ENCODE data around the gene UFSP2.
"Not testable (repeated sequence)": the region's sequence is repeated elsewhere in the genome, so short reads cannot be mapped to it uniquely, and the experiment has no call there.

Gene UFSP2

DNA sequence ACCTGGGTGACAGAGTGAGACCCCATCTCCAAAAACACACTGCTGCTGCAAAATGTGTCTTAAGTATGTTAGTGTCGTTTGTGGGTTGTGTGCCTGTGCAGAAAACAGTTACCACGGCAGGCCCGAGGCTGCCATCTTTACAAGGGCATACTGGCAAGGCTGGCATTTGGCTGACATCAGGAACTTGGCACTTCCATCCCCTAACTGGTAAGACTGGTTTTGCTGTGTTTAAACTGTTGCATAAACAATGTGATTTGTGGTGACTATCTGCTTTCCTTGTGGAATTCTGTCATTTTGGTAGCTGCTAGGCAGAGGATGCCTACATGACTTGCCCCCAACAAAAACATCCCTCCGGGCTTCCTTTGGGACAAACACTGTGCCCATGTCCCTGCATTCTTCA lies 42.3 kb downstream of the UFSP2 start:
- DNase-seq (ENCODE audit: low read depth), result no peak

GRCh38 chr4:185382754-185383153 lies 43.0 kb downstream of the UFSP2 start:
- no peak for DNase-seq (ENCODE audit: low read depth)

- no peak for DNase-seq (ENCODE audit: low read depth)
Observed at GRCh38 chr4:185381288-185382196, 44.2 kb downstream of the UFSP2 start.

- DNase-seq (ENCODE audit: low read depth), result no peak
Observed at GRCh38 chr4:185380320-185380719, 45.4 kb downstream of the UFSP2 start.

DNA sequence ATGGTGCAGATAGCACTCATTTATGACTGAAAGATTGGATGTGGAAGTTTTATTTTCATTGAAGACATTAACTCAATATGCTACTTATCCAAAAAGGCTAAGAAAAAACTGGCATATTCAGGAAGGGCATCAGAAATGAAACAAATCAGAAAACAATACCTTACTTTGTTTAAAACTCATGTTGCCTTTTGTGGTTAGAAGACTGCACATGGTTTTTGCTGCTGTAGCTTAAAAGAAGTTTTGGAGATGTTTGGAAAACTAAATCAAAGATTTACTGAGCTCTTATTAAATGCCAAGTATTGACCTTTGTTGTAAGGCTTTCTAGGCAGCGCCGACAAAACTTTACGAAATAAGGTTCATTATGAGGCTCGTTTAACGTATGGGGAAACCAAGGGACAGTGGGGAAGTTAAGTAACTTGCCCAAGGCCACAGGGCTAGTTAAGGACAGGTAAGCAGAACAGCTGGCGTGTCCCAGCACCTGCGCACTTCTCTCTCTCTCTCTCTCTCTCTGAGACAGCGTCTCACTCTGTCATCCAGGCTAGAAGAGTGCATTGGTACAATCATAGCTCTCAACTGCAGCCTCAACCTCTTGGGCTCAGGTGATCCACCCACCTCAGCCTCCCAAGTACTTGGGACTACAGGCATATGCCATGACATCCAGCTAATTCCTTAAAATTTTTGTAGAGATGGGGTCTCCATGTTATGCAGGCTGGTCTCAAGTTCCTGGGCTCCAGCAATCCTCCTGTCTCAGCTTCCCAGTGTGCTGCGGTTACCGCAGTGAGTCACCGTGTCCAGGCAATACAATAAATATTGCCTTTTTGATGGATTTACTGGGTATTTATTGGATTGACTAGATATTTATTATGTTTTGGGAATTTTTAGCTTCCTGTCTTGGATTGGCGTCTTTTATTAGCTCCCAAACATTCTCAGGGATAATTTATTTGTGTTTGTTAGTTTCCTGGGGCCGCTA lies 46.2 kb downstream of the UFSP2 start:
- no peak for DNase-seq (ENCODE audit: low read depth)

DNA sequence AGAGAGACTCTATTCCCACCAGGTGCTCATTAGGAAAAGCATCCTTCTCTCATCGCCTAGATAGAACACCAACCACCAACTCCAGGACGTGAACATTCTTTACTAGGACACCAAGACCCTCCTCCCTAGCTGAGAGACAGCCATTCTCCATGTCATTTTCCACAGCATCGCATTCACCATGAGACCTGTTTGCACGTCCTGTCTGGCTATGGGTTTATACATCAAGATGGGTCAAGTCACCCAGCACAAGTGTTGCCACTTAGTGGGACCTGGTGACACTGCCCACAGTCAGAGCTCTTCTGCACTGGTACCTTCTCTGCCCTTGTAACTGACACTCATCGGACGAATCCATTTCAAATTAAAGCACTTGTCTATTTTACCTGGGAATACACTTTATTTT lies 47.5 kb downstream of the UFSP2 start:
- no peak for DNase-seq (ENCODE audit: low read depth)

DNA sequence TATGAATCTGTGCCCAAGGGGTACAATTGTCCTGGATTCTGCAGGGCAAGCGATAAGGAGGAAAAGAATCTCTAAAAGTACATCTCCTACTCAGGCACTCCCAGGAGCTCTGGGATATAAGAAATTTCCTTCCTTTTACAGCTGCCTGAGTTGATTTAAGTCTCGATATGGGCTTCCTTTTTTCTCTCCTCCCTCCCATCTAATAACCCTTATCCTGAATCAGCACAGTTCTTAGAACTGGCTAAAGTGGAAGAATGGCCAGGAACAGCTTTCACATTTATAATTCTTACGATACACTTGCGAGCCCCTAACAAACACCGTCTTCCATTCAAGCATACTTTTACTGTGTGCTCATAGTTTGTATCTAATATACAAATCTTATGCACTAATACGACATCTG lies 51.2 kb downstream of the UFSP2 start:
- DNase-seq (ENCODE audit: low read depth), result no peak

GRCh38 chr4:185374027-185374426 lies 51.7 kb downstream of the UFSP2 start:
- DNase-seq (ENCODE audit: low read depth), result no peak

GRCh38 chr4:185371702-185372101 lies 54.1 kb downstream of the UFSP2 start:
- no peak for DNase-seq (ENCODE audit: low read depth)

DNA sequence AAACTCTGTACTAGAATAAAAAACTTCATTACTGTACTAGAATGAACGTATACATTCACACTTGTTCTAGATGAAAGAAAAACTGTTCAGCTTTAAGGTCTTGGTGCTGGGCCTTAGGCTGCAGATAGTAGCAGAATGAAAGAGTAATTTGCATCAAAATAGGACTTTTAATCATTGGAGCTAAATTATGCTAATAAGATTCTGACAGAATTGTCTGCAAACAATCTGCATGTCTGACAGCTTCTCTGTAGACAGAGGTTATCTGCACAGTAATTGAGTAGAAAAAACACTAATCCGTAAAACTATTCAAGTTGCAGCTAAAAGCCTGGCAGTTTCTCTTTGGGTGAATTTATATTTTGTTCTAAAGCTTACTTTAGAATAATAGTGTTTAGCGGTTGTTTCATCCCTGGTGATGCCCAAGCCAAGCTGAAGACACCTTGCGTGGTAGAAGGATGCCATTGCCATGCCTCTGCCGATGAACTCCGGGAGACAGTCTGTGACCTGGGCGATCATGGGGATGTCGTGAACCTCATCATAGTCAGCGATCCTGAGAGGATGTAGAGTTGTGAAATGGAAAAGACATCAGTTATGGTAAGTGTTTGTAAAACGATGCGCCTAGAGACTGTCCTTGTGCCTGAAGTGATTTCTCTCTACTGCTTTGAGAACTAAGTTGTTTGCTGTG lies 55.4 kb downstream of the UFSP2 start:
- DNase-seq (ENCODE audit: low read depth), result no peak

DNA sequence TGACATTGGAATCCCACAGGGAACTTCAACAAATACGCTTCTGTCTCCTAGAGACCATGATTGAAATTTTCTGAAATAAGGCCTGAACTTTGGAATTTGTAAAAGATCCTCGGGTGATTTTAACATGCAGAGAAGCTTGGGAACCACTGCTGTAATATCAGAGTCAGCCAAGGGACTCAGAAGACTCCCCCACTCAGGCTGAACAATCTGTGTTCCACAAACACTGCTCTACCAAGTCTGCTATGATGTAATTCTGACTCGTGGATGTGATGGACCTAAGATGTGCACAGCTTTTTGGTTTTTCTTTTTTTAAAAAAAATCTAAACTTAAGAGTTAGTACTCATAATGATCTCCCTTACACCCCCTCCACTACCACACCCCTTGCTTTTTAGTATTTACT lies 56.0 kb downstream of the UFSP2 start:
- DNase-seq (ENCODE audit: low read depth), result no peak

GRCh38 chr4:185364886-185365285 lies 60.9 kb downstream of the UFSP2 start:
- no peak for DNase-seq (ENCODE audit: low read depth)

DNA sequence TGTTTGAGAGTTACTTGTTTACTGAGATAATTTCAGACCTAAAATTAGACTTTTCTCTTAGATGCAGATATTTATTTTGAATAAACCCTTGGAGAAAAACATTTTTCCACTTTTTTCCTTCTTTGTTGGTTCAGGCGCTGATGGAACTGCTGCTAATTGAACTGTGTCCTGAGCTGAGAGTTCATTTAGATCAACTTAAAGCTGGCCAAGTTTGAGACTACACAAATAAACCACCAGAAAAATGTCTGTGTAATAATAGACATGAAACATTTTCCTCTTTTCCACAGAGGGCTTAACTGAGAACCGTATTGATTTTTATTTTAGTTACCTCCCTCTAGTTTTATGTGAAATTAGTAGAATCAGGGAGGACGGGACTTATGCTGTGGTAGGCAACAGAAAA lies 62.5 kb downstream of the UFSP2 start:
- no peak for DNase-seq (ENCODE audit: low read depth)

DNA sequence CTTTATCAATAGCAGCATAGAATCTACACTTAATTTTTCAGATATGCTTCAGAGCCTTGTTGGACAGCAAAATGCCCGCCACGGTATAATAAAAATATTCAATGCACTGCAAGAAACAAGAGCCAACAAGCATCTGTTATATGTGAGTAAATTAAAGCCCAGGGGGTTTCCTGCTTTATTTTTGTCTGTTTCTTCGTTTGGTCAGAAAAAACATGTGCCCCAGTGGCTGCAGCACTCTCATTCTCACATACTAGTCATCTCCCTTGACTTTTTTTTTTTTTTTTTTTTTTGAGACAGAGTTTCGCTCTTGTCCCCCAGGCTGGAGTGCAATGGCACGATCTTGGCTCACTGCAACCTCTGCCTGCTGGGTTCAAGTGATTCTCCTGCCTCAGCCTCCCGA lies 63.2 kb downstream of the UFSP2 start:
- DNase-seq (ENCODE audit: low read depth), result not testable (repeated sequence)

DNA sequence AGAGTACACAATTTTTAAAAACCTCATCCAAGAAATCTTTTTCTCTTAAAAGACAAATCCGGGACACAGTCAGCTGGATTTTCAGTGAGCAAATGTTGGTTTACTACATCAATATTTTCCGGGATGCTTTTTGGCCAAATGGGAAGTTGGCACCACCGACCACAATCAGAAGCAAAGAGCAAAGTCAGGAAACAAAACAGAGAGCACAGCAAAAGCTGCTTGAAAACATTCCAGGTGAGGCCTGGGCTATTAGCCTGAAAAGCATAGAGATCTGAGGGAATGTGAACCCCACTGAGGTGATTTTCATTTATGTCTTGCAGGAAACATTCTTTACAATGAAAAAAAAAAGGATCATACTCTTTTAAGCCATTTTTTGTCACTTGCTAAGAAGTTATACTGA lies 63.9 kb downstream of the UFSP2 start:
- no peak for DNase-seq (ENCODE audit: low read depth)

DNA sequence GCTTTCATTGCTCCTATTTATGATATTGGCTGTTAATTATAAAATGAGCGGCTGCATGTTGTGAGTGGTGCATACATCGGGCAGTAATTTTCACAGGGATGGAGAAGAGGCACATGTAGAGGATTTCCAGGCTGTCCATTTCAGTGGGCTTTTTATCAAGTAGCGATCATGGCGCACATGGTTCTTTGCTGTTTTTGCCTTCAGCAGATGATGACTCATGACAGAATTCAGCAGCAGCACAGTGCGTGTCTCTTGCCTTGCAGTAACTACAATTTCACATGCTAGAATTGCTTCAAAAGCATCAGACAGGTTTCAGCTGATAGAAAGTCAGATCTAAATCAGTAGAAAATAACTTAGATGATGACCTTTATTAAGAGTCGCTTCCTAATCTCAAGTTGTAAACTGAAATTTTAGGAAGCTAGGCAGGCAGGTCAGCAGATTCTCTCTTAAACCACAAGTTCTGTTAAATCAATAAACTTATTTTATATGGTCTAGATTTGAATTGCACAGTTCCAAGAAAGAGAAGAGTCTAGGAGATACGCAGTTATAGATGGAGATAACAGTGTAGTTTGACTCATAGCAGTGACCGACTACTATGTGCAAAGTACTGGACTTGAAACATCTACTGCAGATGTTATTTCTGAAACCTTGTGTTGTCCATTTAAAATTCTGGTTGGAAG lies 65.9 kb downstream of the UFSP2 start:
- no peak for DNase-seq (ENCODE audit: low read depth)

GRCh38 chr4:185358959-185359358 lies 66.8 kb downstream of the UFSP2 start:
- DNase-seq (ENCODE audit: low read depth), result no peak

- no peak for DNase-seq (ENCODE audit: low read depth)
Observed at GRCh38 chr4:185358514-185358913, 67.2 kb downstream of the UFSP2 start.

DNA sequence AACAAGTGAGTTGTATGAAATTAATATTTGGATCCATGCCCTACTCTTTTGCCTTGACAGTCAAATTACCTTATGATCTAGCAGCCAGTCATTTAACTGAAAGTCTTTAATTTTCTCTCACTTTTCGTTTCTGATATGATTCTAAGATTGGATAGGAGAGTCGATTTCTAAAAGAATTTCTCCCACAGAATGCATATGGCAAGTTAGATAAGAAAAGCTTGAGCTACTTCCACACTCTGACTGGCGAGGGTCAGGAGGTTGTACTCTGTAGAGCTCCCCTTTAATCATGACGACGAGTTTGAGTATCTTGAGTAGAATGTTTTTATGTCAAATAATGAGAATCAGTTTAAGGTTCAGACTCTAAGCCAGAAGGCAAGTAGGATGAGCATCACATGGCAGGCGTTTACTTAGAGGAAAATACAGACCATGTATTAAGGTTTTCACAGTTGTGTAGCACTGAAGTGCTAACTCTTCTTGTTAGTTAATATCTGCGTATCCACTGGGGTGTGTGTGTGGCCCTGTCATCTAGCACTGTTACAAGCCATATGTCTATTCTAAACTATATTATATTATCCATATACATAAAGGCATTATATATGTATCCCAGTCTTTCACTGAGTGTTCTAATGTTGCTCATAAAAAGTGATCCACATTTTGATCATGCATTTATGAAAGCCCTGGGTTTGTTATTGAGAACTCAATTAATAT lies 67.9 kb downstream of the UFSP2 start:
- no peak for DNase-seq (ENCODE audit: low read depth)

DNA sequence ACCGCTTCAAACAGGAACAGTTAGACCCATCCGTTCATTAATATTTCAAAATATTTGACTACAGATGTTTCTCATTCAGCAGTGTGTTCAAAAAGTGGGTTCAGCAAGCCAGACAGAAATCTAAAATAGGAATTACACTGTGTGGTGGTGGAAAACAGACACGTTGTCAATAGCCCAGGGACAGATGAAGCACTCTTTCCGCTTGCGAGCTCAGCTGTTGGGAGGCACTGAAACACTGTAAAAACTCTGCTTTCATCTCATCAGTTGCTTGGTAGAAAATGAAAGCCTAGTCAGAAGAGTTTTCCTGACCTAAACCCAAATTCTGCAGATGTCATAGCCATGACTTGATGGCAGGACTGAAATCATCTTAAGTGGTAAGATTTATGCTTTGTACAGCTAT lies 68.6 kb downstream of the UFSP2 start:
- no peak for DNase-seq (ENCODE audit: low read depth)

DNA sequence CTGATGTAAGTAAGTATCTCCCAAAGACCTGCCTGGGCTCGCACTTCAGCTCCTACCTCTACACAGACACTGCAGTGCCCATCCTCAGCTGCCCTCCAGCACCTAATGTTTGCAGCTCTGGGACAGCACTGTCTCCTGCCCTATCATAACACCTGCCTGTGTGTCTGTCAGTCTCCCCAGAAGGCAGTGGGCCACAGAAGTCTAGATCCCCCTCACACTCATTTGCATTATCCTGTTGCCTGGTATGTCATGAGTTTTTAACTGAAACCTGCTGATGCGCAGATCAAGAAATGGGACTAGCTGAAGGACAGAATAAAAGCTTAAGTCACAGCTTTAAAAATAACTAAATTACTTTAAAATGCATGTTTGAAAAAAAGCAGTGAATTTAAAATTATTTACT lies 73.0 kb downstream of the UFSP2 start:
- no peak for DNase-seq (ENCODE audit: low read depth)

Measured in stimulated activated CD8-positive, alpha-beta memory T cell treated with anti-CD3 and anti-CD28 coated beads, Interleukin-12 subunit alpha, Interleukin-12 subunit beta, amount 100 ng/mL, for 4 hours (primary cell).